Neural cell (in vitro differentiated cells): Measurements from ENCODE around the gene ARMC12. TPM values are rescaled to one million over a fixed set of nuclear protein-coding genes. Genes with fewer than 3 reads are reported as not detected.

Experiments
- H2AFZ ChIP-seq: fragments of 200-600, 300-800 bp; sonication (generic), shearing (Covaris generic); 2 replicates; pipeline ENCODE4 v1.6.0; 2014; ENCODE audit warnings: low read depth, mild to moderate bottlenecking, antibody characterized with exemption, low read length, moderate library complexity
- H3F3A ChIP-seq: fragments of 200-600 bp; shearing (Covaris generic); 2 replicates; pipeline ENCODE4 v1.6.1; 2016; ENCODE audit warnings: mild to moderate bottlenecking, moderate library complexity, mixed read lengths, antibody characterized with exemption, low read length; ENCODE audit not compliant: insufficient read depth, poor library complexity, severe bottlenecking
- H3K27ac ChIP-seq: fragments of 200-600, 300-800 bp; sonication (generic), shearing (Covaris generic); 2 replicates; pipeline ENCODE4 v1.5.1; 2014; ENCODE audit warnings: mild to moderate bottlenecking, low read length, moderate library complexity
- H3K27me3 ChIP-seq: fragments of 300-800, 200-600 bp; sonication (generic), shearing (Covaris generic); 2 replicates; pipeline ENCODE4 v1.6.0; 2014; ENCODE audit warnings: mild to moderate bottlenecking, low read depth, low read length, moderate library complexity; ENCODE audit not compliant: insufficient read depth
- H3K36me3 ChIP-seq: fragments of 300-800, 200-600 bp; sonication (generic), shearing (Covaris generic); 2 replicates; pipeline ENCODE4 v1.5.1; 2014; ENCODE audit warnings: mild to moderate bottlenecking, antibody characterized with exemption, low read length, moderate library complexity; ENCODE audit not compliant: insufficient read depth
- H3K4me2 ChIP-seq: fragments of 300-800, 200-600 bp; sonication (generic), shearing (Covaris generic); 2 replicates; pipeline ENCODE4 v1.6.0; 2014; ENCODE audit warnings: mild to moderate bottlenecking, low read length
- H3K4me3 ChIP-seq: fragments of 300-800, 200-600 bp; sonication (generic), shearing (Covaris generic); 2 replicates; pipeline ENCODE4 v1.5.1; 2014; ENCODE audit warnings: mild to moderate bottlenecking, low read length, moderate library complexity
- H3K79me2 ChIP-seq: fragments of 200-600 bp; shearing (Covaris generic); replicated peaks from 2 replicates; pipeline ENCODE4 v1.6.0; 2014; ENCODE audit warnings: mild to moderate bottlenecking, low read length, moderate library complexity; ENCODE audit not compliant: insufficient read depth
- H3K9ac ChIP-seq: fragments of 300-800, 200-600 bp; sonication (generic), shearing (Covaris generic); 2 replicates; pipeline ENCODE4 v1.6.1; 2016; ENCODE audit warnings: mild to moderate bottlenecking, low read length, mixed read lengths
- H3K9me2 ChIP-seq: fragments of 200-600 bp; shearing (Covaris generic); 2 replicates; pipeline ENCODE4 v1.6.1; 2016; ENCODE audit warnings: mild to moderate bottlenecking, low read length, mixed read lengths; ENCODE audit not compliant: insufficient read depth
- H3K9me3 ChIP-seq: fragments of 200-600, 300-800 bp; sonication (generic), shearing (Covaris generic); 2 replicates; pipeline ENCODE4 v1.6.1; 2016; ENCODE audit warnings: mild to moderate bottlenecking, mixed run types, low read length, moderate library complexity, mixed read lengths
- H4K20me1 ChIP-seq: fragments of 200-600 bp; shearing (Covaris generic); 2 replicates; pipeline ENCODE4 v1.6.1; 2016; ENCODE audit warnings: mild to moderate bottlenecking, mixed run types; ENCODE audit not compliant: insufficient read depth
- CTCF ChIP-seq: fragments of 450-650 bp; IDR thresholded peaks from 2 replicates; pipeline ENCODE4 v1.5.1; 2014; ENCODE audit warnings: antibody characterized with exemption, mild to moderate bottlenecking, moderate library complexity; ENCODE audit not compliant: poor library complexity, severe bottlenecking
- EP300 ChIP-seq: fragments of 450-650 bp; conservative IDR thresholded peaks from 2 replicates; pipeline ENCODE4 v1.6.1; 2014; ENCODE audit warnings: antibody characterized with exemption, mild to moderate bottlenecking, moderate library complexity; ENCODE audit not compliant: poor library complexity, severe bottlenecking
- EZH2 ChIP-seq: fragments of 200-600, 300-800 bp; shearing (Covaris generic), sonication (generic); IDR thresholded peaks from 2 replicates; pipeline ENCODE4 v1.6.1; 2014; ENCODE audit warnings: antibody characterized with exemption, low read length, borderline replicate concordance, mild to moderate bottlenecking; ENCODE audit not compliant: insufficient read depth, poor library complexity, severe bottlenecking
- MXI1 ChIP-seq: fragments of 450-650 bp; conservative IDR thresholded peaks from 2 replicates; pipeline ENCODE4 v1.6.1; 2014; ENCODE audit warnings: antibody characterized with exemption, mild to moderate bottlenecking; ENCODE audit not compliant: poor library complexity, severe bottlenecking
- POLR2AphosphoS5 ChIP-seq: IDR thresholded peaks from 2 replicates; pipeline ENCODE4 v1.6.1; 2012
- RAD21 ChIP-seq: fragments of 450-650 bp; conservative IDR thresholded peaks from 2 replicates; pipeline ENCODE4 v1.6.1; 2014; ENCODE audit warnings: antibody characterized with exemption, mild to moderate bottlenecking, moderate library complexity
- REST ChIP-seq: IDR thresholded peaks from 2 replicates; pipeline ENCODE4 v1.6.1; 2012; ENCODE audit warnings: borderline replicate concordance
- SMC3 ChIP-seq: fragments of 450-650 bp; conservative IDR thresholded peaks from 2 replicates; pipeline ENCODE4 v1.6.1; 2014; ENCODE audit warnings: antibody characterized with exemption, mild to moderate bottlenecking, moderate library complexity; ENCODE audit not compliant: poor library complexity
- TAF1 ChIP-seq: IDR thresholded peaks from 2 replicates; pipeline ENCODE4 v1.6.1; 2012; ENCODE audit warnings: low read depth
- polyA plus RNA-seq: library from polyadenylated mRNA; depleted of rRNA; stranded (reverse); fragments of >200 nt; gene quantifications from 2 replicates; pipeline ENCODE4 v1.2.3, GENCODE V29; 2014

Gene ARMC12
- polyA plus RNA-seq, 1 donor from 2014 or later = 2.2 TPM

GRCh38 chr6:35775031-35775430 is 38.2 kb downstream of the ARMC12 start:
- H3K9ac ChIP-seq = no peak overlapping the region
- H3K27me3 ChIP-seq = peaks cover 17% of the 10 kb centered on the region
- no peaks in the 10 kb centered on the region for H3K9me3 ChIP-seq
- H4K20me1 ChIP-seq = no peaks in the 10 kb centered on the region
- no peak overlapping the region for H3K27ac ChIP-seq
- H3F3A ChIP-seq = no peaks in the 10 kb centered on the region
- H3K4me3 ChIP-seq = no peak overlapping the region
- TF ChIP-seq CTCF (no peak), RAD21 (no peak), SMC3 (no peak), EP300 (no peak), MXI1 (no peak)
- H3K4me2 ChIP-seq = no peak overlapping the region
- no peak overlapping the region for H2AFZ ChIP-seq
- H3K36me3 ChIP-seq = no peaks in the 10 kb centered on the region
- no peaks in the 10 kb centered on the region for H3K79me2 ChIP-seq
- no peaks in the 10 kb centered on the region for H3K9me2 ChIP-seq

GRCh38 chr6:35776364-35777215 is 39.8 kb downstream of the ARMC12 start, which contains the start of gene CLPSL2:
Gene CLPSL2, plus strand, starts transcription at chr6:35776598. Its CDS starts 21 bp downstream, at chr6:35776619.
- Histone ChIP-seq H3K4me3 (peak within 1 kb of the TSS; percentile 65), H3K9ac (peak within 1 kb of the TSS; percentile 26), H3K4me2 (no peak within 1 kb of the TSS), H3K27me3 (peaks cover 17% of the 10 kb centered on the region), H3F3A (no peaks in the 10 kb centered on the region), H3K79me2 (no peaks in the 10 kb centered on the region), H3K9me3 (no peaks in the 10 kb centered on the region), H2AFZ (no peak within 1 kb of the TSS), H3K36me3 (no peaks in the 10 kb centered on the region), H4K20me1 (no peaks in the 10 kb centered on the region), H3K9me2 (no peaks in the 10 kb centered on the region), H3K27ac (no peak within 1 kb of the TSS)
- no peak for TF ChIP-seq CTCF
- no peak for TF ChIP-seq SMC3
- no peak for TF ChIP-seq REST
- no peak for TF ChIP-seq EP300
- TF ChIP-seq POLR2AphosphoS5 = no peak
- TF ChIP-seq MXI1 = no peak
- TF ChIP-seq EZH2 = no peak
- no peak for TF ChIP-seq RAD21
- no peak for TF ChIP-seq TAF1
